Kidney epithelial cell (primary cell): ENCODE data around the gene SMARCA2. TPM values are rescaled to one million over a fixed set of nuclear protein-coding genes. Genes with fewer than 3 reads are reported as not detected.
A peak's percentile ranks its signal among the peaks of the same experiment; 100 is the strongest.

Source experiments
- DNase-seq: peaks from one replicate; pipeline ENCODE4 v3.0.0-alpha.2; 2010; ENCODE audit warnings: low read depth
- H3K27me3 ChIP-seq: 2 replicates; pipeline ENCODE4 v1.6.0; 2011; ENCODE audit warnings: low read length; ENCODE audit not compliant: control insufficient read depth, insufficient read depth
- H3K36me3 ChIP-seq: 2 replicates; pipeline ENCODE4 v1.5.1; 2011; ENCODE audit warnings: low read length; ENCODE audit not compliant: control insufficient read depth, insufficient read depth
- H3K4me3 ChIP-seq: 2 replicates; pipeline ENCODE4 v1.5.1; 2011; ENCODE audit warnings: low read depth, mild to moderate bottlenecking, control low read depth, low read length
- total RNA-seq: library from RNA; depleted of rRNA; stranded (reverse); fragments of >200 nt; gene quantifications from 2 replicates; pipeline ENCODE4 v1.2.3, GENCODE V29; 2015
- TF ChIP-seq, protein P1 (sequence below): IDR thresholded peaks from 2 replicates; pipeline ENCODE4 v1.5.1; 2011; ENCODE audit warnings: mild to moderate bottlenecking, moderate library complexity, low read length, control low read depth, inconsistent platforms; ENCODE audit not compliant: insufficient read depth, poor library complexity, severe bottlenecking

SMARCA2 gene
- total RNA-seq, 1 donor from 2014 or later = 34.3 TPM

DNA sequence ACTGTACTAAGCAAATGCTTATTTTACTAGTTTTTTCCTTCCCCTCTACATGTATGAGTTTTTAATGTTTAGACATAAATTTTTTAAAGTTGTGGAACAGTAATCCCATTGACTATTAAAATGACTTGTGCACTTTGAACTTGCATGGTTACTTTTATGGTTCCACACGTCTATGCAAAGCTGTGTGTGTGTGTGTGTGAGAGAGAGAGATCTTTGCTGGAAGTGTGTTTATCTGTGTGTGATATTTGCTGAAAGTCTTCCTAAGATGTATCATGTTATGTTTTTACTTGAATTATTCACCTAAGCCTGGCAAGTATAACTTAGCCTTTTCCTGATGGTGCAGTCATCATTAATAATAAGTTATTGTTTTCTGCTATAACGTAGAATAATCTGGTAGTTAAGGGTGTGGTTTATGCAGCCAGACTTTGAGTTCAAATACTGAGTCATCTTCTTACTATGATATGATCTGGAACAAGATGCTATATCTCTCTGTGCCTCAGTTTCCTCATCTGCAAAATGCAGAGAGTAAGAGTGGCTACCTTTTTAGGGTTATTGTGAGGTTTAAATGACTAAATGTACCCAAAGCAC is 138.6 kb downstream of the SMARCA2 start:
- Histone ChIP-seq H3K27me3 (no peaks in the 10 kb centered on the region), H3K36me3 (no peaks in the 10 kb centered on the region), H3K4me3 (no peak overlapping the region)
- DNase-seq = no peak
- TF ChIP-seq, protein P1, sequence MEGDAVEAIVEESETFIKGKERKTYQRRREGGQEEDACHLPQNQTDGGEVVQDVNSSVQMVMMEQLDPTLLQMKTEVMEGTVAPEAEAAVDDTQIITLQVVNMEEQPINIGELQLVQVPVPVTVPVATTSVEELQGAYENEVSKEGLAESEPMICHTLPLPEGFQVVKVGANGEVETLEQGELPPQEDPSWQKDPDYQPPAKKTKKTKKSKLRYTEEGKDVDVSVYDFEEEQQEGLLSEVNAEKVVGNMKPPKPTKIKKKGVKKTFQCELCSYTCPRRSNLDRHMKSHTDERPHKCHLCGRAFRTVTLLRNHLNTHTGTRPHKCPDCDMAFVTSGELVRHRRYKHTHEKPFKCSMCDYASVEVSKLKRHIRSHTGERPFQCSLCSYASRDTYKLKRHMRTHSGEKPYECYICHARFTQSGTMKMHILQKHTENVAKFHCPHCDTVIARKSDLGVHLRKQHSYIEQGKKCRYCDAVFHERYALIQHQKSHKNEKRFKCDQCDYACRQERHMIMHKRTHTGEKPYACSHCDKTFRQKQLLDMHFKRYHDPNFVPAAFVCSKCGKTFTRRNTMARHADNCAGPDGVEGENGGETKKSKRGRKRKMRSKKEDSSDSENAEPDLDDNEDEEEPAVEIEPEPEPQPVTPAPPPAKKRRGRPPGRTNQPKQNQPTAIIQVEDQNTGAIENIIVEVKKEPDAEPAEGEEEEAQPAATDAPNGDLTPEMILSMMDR = no peak

DNA sequence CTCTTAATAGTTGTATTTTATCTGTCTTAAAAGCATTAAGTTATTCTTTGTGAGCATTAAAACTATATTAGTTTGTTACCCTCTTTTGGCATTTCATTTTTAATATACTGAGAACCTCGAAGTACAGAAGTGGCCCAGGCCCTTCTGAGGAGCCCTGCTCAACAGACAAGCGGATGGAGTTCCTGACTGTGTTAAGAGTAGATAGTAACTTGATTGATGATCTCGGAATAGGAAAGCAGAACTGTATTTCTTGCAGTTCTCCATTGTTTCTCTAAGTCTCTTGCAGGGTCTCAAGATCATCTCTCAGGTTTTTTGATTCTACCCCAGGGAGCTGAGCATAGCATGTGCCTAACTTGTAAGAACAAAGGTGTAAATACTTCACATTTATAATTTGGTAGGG is 139.6 kb downstream of the SMARCA2 start:
- Histone ChIP-seq H3K36me3 (no peaks in the 10 kb centered on the region), H3K4me3 (no peak overlapping the region)
- TF ChIP-seq, protein P1 = no peak

DNA sequence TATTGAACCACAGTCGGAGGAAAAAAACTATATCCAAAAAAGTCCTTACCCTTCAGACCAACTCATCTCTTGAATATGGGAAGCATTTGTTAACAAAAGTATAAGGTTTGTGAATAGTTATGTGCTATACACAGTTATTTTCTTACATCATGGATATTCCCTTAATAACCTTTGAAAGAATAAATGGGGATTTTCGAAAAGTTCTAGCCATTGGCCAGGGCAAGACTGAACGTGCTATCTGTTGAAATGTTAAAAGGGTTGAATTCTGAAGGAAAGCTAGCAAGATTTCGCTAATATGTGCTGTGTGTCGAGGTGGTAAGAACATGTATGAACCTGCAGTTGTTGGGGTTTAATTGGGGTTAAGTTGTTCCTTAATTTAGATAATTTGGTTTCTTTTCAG is 140.8 kb downstream of the SMARCA2 start:
- DNase-seq = no peak

More for the DNA sequence above, 139.6 kb downstream of the SMARCA2 start:
- DNase-seq = no peak
- no peaks in the 10 kb centered on the region for H3K27me3 ChIP-seq

DNA sequence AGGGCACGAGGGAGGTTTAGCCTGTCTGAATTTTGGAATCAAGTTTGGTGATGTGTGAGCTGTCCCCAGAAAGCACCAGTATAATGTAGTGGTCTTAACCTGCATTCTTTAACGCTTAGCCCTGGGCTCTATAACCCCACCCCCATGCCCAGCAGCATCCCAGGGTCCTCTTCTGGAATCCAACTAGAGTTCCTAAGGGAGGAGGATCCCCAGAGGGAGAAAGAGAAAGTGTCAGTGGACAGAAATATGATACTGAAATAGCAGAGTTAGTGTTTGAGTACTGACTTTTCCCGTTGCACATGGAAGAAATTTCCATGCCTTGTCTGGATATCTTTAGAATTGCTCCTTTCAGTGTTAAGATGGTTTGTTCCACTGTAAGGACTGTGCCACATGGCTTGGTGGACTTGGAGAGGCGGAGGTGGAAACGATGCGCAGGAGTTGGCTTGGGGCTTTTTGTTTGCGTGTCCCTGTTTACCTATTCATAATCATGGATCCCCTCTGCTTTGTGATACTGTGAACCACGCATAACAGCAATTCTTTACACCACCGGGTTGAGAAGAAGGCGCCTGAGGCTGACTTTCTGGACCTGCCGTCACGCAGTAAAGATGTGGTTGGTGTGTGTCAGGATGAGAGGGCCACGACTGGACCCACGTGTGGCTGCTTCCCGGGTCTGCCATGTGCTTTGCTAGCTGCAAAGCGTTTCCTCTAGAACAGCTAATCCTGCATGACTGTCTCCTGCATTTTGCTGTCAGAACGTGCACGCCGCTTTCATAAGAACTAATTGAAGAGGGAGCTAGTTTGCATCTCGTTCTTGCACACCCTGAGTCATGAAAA is 142.3 kb downstream of the SMARCA2 start:
- H3K36me3 ChIP-seq = no peaks in the 10 kb centered on the region
- H3K27me3 ChIP-seq = no peaks in the 10 kb centered on the region
- peak overlapping the region; percentile 36 for H3K4me3 ChIP-seq
- DNase-seq = no peak
- TF ChIP-seq, protein P1 = no peak

More for the DNA sequence above, 140.8 kb downstream of the SMARCA2 start:
- Histone ChIP-seq H3K27me3 (no peaks in the 10 kb centered on the region), H3K36me3 (no peaks in the 10 kb centered on the region), H3K4me3 (no peak overlapping the region)
- TF ChIP-seq, protein P1 = no peak

DNA sequence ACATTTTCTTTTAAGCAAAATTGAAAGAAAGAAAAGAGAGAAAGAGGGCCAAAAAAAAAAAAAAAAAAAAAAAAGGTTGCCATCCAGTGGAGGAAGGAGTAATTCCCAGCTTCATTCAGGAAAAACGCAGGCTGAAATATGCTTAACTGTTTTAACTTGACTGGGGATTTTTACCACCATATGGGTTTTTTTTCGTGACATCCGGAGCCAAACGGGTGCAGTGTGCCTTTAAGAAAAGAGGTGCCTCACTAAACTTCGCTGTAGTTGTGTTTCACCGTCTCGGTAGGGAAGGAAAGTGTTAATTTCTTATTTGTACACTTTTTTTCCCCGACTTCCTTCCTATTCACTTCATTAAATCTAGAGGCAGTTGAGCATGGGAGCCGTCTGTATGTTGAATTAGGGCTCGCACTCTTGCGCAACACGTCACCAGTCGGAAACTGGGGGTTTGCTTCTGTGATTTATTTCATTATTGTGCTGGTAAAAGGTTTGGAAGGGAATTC is 143.0 kb downstream of the SMARCA2 start:
- DNase-seq = peak; percentile 47
- TF ChIP-seq, protein P1 = peak; percentile 17
- Histone ChIP-seq H3K27me3 (no peaks in the 10 kb centered on the region), H3K36me3 (no peaks in the 10 kb centered on the region), H3K4me3 (peak overlapping the region; percentile 36)
